Suprapubic skin (tissue), 4 donors: ENCODE measurements around the gene EDNRB.

Experiments
- EP300 ChIP-seq: sonication (generic); formaldehyde crosslinking; IDR thresholded peaks from one replicate; pipeline ENCODE4 v1.6.1; 2017; ENCODE audit warnings: antibody characterized with exemption
- POLR2A ChIP-seq, 2 donors: fragments of 450-650 bp; IDR thresholded peaks; one replicate each; pipeline ENCODE4 v1.6.1; 2017; ENCODE audit warnings: antibody characterized with exemption in 2 of 2, mild to moderate bottlenecking in 2 of 2, moderate library complexity in 2 of 2
- POLR2AphosphoS5 ChIP-seq, 3 donors: sonication (generic); formaldehyde crosslinking; IDR thresholded peaks; one replicate each; pipeline ENCODE4 v1.6.1; 2017; ENCODE audit warnings: antibody characterized with exemption in 3 of 3
- TF ChIP-seq, protein P1 (sequence below), 2 donors: fragments of 200-600 bp in 1 of 2; fragments of 450-650 bp in 1 of 2; sonication (generic) in 1 of 2; IDR thresholded peaks; one replicate each; pipeline ENCODE4 v1.5.1; 2016 to 2019; ENCODE audit warnings: antibody characterized with exemption in 2 of 2, mild to moderate bottlenecking in 1 of 2, moderate library complexity in 1 of 2

DNA sequence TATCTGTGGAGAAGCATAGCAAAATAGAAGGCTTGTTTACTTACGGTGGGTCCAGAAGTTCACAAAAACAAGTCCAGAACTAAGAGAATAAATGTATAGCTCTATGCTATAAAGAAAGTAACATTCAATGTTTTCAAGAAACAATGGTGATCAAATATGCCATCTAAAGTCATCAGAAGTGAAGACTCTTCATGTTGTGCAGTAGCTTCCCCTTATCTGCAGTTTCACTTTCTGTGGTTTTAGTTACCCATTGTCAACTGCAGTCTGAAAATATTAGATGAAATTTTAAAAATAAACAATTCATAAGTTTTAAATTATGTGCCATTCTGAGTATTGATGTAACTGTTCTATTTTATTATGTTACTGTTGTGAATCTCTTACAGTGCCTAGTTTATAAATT is 72.5 kb downstream of the EDNRB start:
- no peak for TF ChIP-seq POLR2AphosphoS5 (IDR thresholded peaks at IDR 0.05)
- TF ChIP-seq, protein P1, sequence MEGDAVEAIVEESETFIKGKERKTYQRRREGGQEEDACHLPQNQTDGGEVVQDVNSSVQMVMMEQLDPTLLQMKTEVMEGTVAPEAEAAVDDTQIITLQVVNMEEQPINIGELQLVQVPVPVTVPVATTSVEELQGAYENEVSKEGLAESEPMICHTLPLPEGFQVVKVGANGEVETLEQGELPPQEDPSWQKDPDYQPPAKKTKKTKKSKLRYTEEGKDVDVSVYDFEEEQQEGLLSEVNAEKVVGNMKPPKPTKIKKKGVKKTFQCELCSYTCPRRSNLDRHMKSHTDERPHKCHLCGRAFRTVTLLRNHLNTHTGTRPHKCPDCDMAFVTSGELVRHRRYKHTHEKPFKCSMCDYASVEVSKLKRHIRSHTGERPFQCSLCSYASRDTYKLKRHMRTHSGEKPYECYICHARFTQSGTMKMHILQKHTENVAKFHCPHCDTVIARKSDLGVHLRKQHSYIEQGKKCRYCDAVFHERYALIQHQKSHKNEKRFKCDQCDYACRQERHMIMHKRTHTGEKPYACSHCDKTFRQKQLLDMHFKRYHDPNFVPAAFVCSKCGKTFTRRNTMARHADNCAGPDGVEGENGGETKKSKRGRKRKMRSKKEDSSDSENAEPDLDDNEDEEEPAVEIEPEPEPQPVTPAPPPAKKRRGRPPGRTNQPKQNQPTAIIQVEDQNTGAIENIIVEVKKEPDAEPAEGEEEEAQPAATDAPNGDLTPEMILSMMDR (IDR thresholded peaks at IDR 0.05), result no peak
- TF ChIP-seq EP300, result no peak
- TF ChIP-seq POLR2A (IDR thresholded peaks at IDR 0.05), result no peak
